ENCODE data around the gene ANKMY1. TPM values are rescaled to one million over a fixed set of nuclear protein-coding genes. Genes with fewer than 3 reads are reported as not detected.
A peak's percentile ranks its signal among the peaks of the same experiment; 100 is the strongest.

The ANKMY1 gene
- total and polyA plus RNA-seq, 2 of the 13 experiments (the other 11 are each of a cell fraction or from before 2014, with no cell fraction given) = 11.7 to 18.8 TPM

GRCh38 chr2:240437861-240438809 lies 119.7 kb downstream of the ANKMY1 start (continued):
- TF ChIP-seq ZNF687 (CRISPR knock-in tag; IDR thresholded peaks at IDR 0.05) = peak; percentile 59
- TF ChIP-seq ZNF350 (CRISPR knock-in tag; IDR thresholded peaks at IDR 0.05; ENCODE audit: borderline replicate concordance, low read depth) = peak; percentile 40; the same call in 1 of the 2 replicates
- no peak for TF ChIP-seq AKNA (CRISPR knock-in tag; IDR thresholded peaks at IDR 0.05; ENCODE audit: borderline replicate concordance)
- TF ChIP-seq ZBTB21 (CRISPR knock-in tag; IDR thresholded peaks at IDR 0.05) = no peak
- TF ChIP-seq PPARG (CRISPR knock-in tag; conservative IDR thresholded peaks at IDR 0.05) = 0 out of 2 replicates have a peak, but pooled peaks have one; percentile 33
- TF ChIP-seq GATAD2A (CRISPR knock-in tag; IDR thresholded peaks at IDR 0.05) = 0 out of 2 replicates have a peak, but pooled peaks have one; percentile 25
- no peak for TF ChIP-seq HES4 (CRISPR knock-in tag; IDR thresholded peaks at IDR 0.05; ENCODE audit: borderline replicate concordance)
- TF ChIP-seq ZNF550 (CRISPR knock-in tag; IDR thresholded peaks at IDR 0.05; ENCODE audit: borderline replicate concordance) = no peak
- 0 out of 2 replicates have a peak, but pooled peaks have one; percentile 37 for TF ChIP-seq ZGPAT (CRISPR knock-in tag; IDR thresholded peaks at IDR 0.05)
- TF ChIP-seq ATF1 (CRISPR knock-in tag; IDR thresholded peaks at IDR 0.05) = no peak
- 0 out of 2 replicates have a peak, but pooled peaks have one; percentile 62 for TF ChIP-seq ZNF124 (CRISPR knock-in tag; IDR thresholded peaks at IDR 0.05)
- TF ChIP-seq SRSF1 (optimal IDR thresholded peaks at IDR 0.05; ENCODE audit: low read depth, low read length) = no peak
- peak; percentile 76; the same call in 1 of the 2 replicates for TF ChIP-seq ZBTB26 (CRISPR knock-in tag; IDR thresholded peaks at IDR 0.05; ENCODE audit: borderline replicate concordance)

Data from HepG2 (cell line).